Activated CD4-positive, alpha-beta memory T cell treated with anti-CD3 and anti-CD28 coated beads for 36 hours (primary cell): ENCODE measurements around the gene TMEM164. TPM values are rescaled to one million over a fixed set of nuclear protein-coding genes. Genes with fewer than 3 reads are reported as not detected.

Experiments used
- CTCF ChIA-PET: fragments of 350-600 bp; sonication (Branson Sonifier 250); formaldehyde crosslinking; loops from one replicate; lab custom pipeline; 2021; ENCODE audit warnings: antibody characterized with exemption, inconsistent platforms; lab: Charles Lee
- POLR2A ChIA-PET: fragments of 350-600 bp; sonication (Branson Sonifier 250); formaldehyde crosslinking; loops from one replicate; lab custom pipeline; 2021; ENCODE audit warnings: antibody characterized with exemption; lab: Charles Lee
- DNase-seq: peaks from one replicate; pipeline ENCODE4 v3.0.0-alpha.2; 2020
- H3K27ac Mint-ChIP-seq: one replicate; pipeline ENCODE4 v1.8.0; 2021; ENCODE audit warnings: mixed read lengths
- H3K27me3 Mint-ChIP-seq: one replicate; pipeline ENCODE4 v1.8.0; 2021; ENCODE audit warnings: mixed read lengths
- H3K36me3 Mint-ChIP-seq: one replicate; pipeline ENCODE4 v1.8.0; 2021; ENCODE audit warnings: mixed read lengths
- H3K4me1 Mint-ChIP-seq: one replicate; pipeline ENCODE4 v1.8.0; 2021; ENCODE audit warnings: low read depth, mixed read lengths
- H3K4me3 Mint-ChIP-seq: one replicate; pipeline ENCODE4 v1.8.0; 2021; ENCODE audit warnings: mild to moderate bottlenecking, mixed read lengths
- H3K9me3 Mint-ChIP-seq: one replicate; pipeline ENCODE4 v1.8.0; 2021; ENCODE audit warnings: mixed read lengths
- intact Hi-C: fragments of 100-400 bp; cut with micrococcal nuclease; formaldehyde crosslinking; loops from one replicate; pipeline ENCODE4 v1.15.1; 2023
- total RNA-seq, 2 experiments: library from RNA; stranded (reverse); gene quantifications; one replicate each; pipeline ENCODE4 v1.2.3, GENCODE V29; 2021

The TMEM164 gene
- total RNA-seq, 2 experiments from 2014 or later, result 10.1 to 13.2 TPM

DNA sequence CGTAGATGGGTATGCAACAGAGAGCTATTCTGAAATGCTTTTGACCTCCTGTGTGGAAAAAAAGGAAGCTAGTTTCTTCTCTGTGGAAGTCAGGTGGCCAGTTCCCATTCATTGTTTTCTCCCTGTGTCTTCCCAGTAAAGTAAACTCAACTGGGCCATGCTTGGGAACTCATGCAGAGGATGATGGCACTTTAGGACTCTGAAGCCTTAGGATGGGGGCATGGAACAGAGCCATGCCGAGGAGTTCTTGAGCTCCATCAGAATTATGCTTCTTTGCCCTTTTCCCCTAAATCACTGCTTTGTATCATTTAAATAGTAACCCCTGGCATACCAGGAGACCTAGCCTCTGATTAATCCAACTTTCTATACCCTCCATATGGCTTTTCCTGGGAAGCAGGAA is 3.2 kb downstream of the TMEM164 start:
- intact Hi-C loops, result loop anchor here (10.0 kb wide), 1 partner anchor 271 kb away; the partner anchor contains the start of gene ACSL4
- no peaks in the 10 kb centered on the region for H3K9me3 Mint-ChIP-seq
- no peak for DNase-seq
- peaks cover 34% of the 10 kb centered on the region for H3K4me1 Mint-ChIP-seq
- no peak overlapping the region for H3K4me3 Mint-ChIP-seq
- H3K27me3 Mint-ChIP-seq, result no peaks in the 10 kb centered on the region
- CTCF ChIA-PET, result interaction anchor here (1.5 kb wide), 1 partner anchor 140 kb away, joined by 5 read pairs; no protein-coding TSS in a partner anchor
- POLR2A ChIA-PET, result no interaction called here
- peaks cover 1% of the 10 kb centered on the region for H3K36me3 Mint-ChIP-seq
- H3K27ac Mint-ChIP-seq, result no peak overlapping the region

DNA sequence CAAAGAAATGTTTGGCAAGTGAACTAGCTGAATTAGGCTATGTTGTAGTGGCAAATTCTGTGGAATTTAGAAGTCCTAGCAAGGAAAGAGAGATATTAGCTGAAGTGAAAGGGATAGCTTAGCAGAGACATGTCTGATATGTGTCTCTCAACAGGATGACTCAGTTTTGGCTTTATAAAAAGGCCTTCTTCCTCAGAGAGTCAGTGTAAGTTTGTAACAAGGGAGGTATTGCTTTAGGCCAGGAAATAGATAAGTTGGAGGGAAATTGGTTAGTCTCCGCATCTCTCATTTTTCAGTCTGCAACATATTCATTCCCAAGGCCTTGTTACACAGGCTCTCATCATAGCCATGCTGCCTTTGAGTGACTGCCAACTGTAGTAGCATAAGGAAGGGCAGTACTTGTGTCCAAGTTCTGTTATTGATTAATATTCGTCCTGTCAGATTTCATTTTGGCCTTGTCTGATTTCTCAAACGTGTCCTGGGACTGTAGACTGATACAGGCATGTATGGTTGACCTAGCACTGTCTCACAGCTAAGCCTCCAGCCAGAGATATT is 4.0 kb downstream of the TMEM164 start:
- ChIA-PET POLR2A (no interaction called here), CTCF (interaction anchor here (1.5 kb wide), 1 partner anchor 140 kb away, joined by 5 read pairs; no protein-coding TSS in a partner anchor)
- Mint-ChIP-seq H3K27ac (no peak overlapping the region), H3K27me3 (no peaks in the 10 kb centered on the region), H3K4me1 (peaks cover 31% of the 10 kb centered on the region), H3K4me3 (no peak overlapping the region), H3K36me3 (peaks cover 1% of the 10 kb centered on the region), H3K9me3 (no peaks in the 10 kb centered on the region)
- intact Hi-C loops, result loop anchor here (10.0 kb wide), 1 partner anchor 272 kb away; the partner anchor contains the start of gene ACSL4
- no peak for DNase-seq

DNA sequence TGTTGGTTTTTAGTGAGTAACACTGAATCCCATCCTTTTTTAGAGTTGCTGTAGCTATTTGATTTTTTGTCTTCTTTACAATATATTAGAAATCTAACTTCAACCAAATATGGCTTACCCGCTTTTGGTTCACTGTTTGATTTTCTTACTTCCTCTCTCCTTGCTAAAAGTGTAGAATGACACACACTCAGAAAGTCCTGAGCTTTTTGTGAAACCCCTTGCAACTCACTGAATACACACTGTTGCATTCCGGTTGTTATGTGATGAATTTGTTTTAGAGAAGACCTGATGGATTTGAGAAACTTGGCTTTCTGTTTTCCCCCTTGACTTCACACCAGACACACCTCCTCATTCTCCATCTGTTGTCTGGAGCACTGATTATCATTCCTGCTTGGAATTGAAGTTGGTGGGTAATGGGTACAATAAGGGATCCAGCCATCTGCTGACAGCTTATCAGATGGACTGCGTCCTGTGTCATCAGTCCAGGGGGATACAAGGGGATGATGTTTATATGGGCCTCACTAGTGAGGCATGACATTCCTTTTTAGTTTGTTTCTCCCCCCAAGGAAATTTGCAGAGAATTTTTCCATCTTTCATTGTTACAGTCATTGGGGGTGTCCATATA is 5.2 kb downstream of the TMEM164 start:
- H3K36me3 Mint-ChIP-seq, result peaks cover 3% of the 10 kb centered on the region
- no peaks in the 10 kb centered on the region for H3K9me3 Mint-ChIP-seq
- H3K27ac Mint-ChIP-seq, result no peak overlapping the region
- CTCF ChIA-PET, result interaction anchor here (0.9 kb wide), 1 partner anchor 18 kb away, joined by 3 read pairs; no protein-coding TSS in a partner anchor
- DNase-seq, result no peak
- intact Hi-C loops, result loop anchor here (10.0 kb wide), 1 partner anchor 273 kb away; the partner anchor contains the start of gene ACSL4
- POLR2A ChIA-PET, result no interaction called here
- peaks cover 30% of the 10 kb centered on the region for H3K4me1 Mint-ChIP-seq
- no peak overlapping the region for H3K4me3 Mint-ChIP-seq
- no peaks in the 10 kb centered on the region for H3K27me3 Mint-ChIP-seq

DNA sequence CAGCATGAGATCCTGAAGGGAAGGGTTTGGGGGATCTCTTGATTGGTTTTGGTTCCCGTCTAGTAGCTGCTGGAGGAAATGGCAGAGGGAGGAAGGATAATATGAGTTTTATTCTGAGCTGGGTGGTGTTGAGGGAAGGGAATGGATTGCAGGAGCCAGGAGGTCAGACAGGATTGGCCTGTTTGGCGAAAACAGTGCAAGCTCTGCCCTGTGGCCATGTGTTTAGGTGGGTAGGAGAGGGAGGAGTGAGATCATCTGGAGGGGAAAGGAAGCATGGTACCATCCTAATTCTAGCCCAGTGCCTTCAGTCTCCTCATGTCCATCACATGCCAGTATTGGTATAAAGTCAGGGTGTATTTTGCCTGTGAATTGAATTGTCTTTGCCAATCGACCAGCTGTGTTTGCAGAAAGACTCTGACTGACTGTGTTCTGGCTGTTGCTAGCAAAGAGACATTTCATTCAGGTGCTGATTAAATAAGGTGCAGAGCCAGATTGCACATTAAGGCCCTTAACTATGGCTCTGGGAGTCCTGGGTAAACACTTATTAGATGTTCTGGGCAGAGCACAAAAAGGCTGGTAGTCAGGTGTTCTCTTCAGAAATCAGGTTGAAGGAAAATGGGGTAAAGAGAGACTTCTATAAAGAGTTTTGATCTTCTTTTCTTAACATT is 10.0 kb downstream of the TMEM164 start:
- CTCF ChIA-PET, result no interaction called here
- H3K27me3 Mint-ChIP-seq, result no peaks in the 10 kb centered on the region

DNA sequence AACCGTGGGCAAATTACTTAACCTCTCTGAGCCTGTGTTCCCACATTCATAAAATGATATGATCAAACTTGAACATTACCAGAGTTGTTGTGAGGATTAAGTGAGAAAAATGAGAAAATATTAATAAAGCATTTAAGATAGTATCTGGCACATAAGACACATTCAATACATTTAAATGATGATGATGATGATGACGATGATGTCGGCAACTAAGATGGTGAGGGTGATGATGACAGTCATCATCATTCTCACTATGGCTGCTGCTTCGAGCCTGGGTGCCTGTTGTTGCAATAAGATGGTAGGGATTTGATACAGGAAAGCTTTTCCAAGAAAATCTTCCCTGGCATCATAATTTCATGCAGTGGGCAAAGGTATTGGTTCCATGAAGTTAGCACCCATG is 11.1 kb downstream of the TMEM164 start:
- Mint-ChIP-seq H3K27ac (no peak overlapping the region), H3K27me3 (no peaks in the 10 kb centered on the region), H3K9me3 (no peaks in the 10 kb centered on the region), H3K4me1 (peaks cover 3% of the 10 kb centered on the region), H3K36me3 (peaks cover 6% of the 10 kb centered on the region), H3K4me3 (no peak overlapping the region)
- POLR2A ChIA-PET, result no interaction called here
- CTCF ChIA-PET, result no interaction called here
- intact Hi-C loops, result no loop called here
- DNase-seq, result no peak

More for the DNA sequence above, 10.0 kb downstream of the TMEM164 start:
- no peak for DNase-seq
- intact Hi-C loops, result no loop called here
- POLR2A ChIA-PET, result no interaction called here
- H3K4me3 Mint-ChIP-seq, result no peak overlapping the region
- peaks cover 6% of the 10 kb centered on the region for H3K36me3 Mint-ChIP-seq
- no peaks in the 10 kb centered on the region for H3K9me3 Mint-ChIP-seq
- H3K4me1 Mint-ChIP-seq, result peaks cover 3% of the 10 kb centered on the region
- no peak overlapping the region for H3K27ac Mint-ChIP-seq

DNA sequence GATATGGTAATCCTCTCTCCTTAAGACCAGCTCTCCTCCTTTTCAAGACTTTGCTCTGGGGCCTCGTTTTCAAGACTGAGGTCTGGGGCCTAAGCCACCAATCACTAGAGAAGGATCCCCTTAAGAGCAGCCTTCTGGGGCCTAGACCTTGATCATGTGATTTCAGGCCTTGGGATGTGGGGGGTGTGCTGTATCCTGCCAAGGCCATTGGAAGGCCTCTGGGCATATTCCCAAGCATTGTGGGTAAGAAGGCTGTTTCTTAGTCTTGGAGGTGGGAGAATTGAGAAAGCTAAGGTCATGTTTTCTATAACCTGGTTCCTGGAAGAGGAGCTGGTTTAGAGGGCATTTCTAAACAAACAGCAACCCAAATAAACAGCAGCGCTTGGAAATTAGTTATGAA is 12.1 kb downstream of the TMEM164 start:
- intact Hi-C loops, result no loop called here
- DNase-seq, result no peak
- CTCF ChIA-PET, result no interaction called here
- no peaks in the 10 kb centered on the region for H3K27me3 Mint-ChIP-seq
- peaks cover 3% of the 10 kb centered on the region for H3K4me1 Mint-ChIP-seq
- H3K9me3 Mint-ChIP-seq, result no peaks in the 10 kb centered on the region
- POLR2A ChIA-PET, result no interaction called here
- no peak overlapping the region for H3K27ac Mint-ChIP-seq
- peaks cover 6% of the 10 kb centered on the region for H3K36me3 Mint-ChIP-seq
- H3K4me3 Mint-ChIP-seq, result no peak overlapping the region

DNA sequence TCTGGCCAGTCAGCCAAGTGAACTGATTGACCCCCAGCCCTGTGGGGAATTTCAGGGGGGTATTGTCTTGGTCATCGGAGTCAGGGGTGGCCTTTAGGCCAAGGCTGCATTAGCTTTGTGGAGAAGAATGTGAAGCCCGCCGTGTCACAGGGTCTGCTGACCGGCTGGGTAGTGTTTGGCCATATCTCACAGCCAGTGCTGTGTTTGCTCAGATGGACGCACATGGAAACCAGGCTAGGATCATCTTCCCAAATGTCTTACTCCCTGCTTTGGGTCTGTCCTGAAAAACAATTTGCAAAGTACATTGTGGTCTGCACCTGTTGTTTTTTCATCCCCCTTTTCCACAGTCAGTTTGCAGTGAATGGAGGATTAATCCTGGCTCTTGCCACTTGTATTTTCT is 13.0 kb downstream of the TMEM164 start:
- no peak overlapping the region for H3K4me3 Mint-ChIP-seq
- H3K27me3 Mint-ChIP-seq, result no peaks in the 10 kb centered on the region
- peaks cover 3% of the 10 kb centered on the region for H3K4me1 Mint-ChIP-seq
- CTCF ChIA-PET, result no interaction called here
- intact Hi-C loops, result no loop called here
- no peaks in the 10 kb centered on the region for H3K9me3 Mint-ChIP-seq
- POLR2A ChIA-PET, result no interaction called here
- no peak for DNase-seq
- no peak overlapping the region for H3K27ac Mint-ChIP-seq
- peaks cover 5% of the 10 kb centered on the region for H3K36me3 Mint-ChIP-seq

DNA sequence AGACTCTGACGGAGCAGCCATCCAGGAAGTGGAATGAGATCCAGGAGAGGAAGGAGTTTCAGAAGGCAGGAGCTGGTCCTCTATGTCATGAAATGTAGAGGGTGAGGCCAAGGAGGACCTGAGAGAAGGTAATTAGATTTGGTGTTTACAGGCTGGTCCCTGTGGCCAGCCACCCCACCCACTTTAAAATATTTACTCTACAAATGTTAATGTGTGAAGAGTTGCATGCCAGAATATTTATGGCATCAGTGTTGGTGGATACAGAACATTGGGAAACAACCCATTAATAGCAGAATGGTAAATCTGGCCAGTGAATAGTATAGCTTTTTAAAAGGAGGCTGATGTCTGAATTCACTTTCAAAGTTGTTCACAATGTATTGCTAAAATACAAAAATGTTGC is 17.6 kb downstream of the TMEM164 start:
- POLR2A ChIA-PET, result no interaction called here
- Mint-ChIP-seq H3K27me3 (no peaks in the 10 kb centered on the region), H3K9me3 (no peaks in the 10 kb centered on the region), H3K4me3 (no peak overlapping the region), H3K36me3 (peaks cover 3% of the 10 kb centered on the region), H3K4me1 (peaks cover under 1% of the 10 kb centered on the region), H3K27ac (no peak overlapping the region)
- CTCF ChIA-PET, result no interaction called here
- DNase-seq, result no peak
- intact Hi-C loops, result no loop called here

DNA sequence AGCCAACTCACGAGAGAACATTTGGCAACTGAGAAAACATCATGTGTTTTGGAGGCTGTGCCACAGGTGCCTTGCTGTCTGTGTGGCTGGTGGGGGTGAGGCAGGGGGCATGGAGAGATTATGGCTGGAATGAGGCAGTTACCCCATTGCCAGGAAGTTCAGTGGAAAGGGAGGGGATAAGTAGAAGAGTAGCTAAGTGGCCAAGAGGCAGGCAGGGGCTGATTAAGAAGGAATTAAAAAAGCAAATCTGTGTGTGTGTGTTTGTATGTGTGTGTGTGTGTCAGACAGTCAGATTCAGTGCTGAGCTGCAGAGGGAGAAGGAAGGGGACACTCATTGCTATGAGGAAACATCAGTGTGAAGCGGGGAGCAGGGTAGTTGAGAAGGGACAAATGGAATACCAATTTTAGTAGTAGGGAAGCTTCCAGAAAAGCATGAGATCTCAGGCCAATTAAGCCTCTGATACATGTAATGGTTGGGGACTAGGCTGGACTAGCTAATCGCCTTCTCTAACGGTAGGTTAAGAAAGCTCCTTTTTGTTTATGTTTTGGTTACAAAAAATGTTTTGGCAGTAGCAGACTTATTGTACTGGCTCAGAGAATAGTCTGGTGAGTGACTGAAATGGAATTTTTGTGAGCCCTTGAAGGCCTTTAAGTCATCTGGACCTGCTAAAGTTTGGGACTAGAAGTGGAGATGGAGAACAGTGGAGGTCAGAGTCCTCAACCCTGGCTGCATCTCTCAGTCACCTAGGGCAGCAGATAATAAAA is 18.5 kb downstream of the TMEM164 start:
- ChIA-PET CTCF (no interaction called here), POLR2A (no interaction called here)
- H3K27me3 Mint-ChIP-seq, result no peaks in the 10 kb centered on the region
- peaks cover 3% of the 10 kb centered on the region for H3K36me3 Mint-ChIP-seq
- H3K4me1 Mint-ChIP-seq, result peaks cover 7% of the 10 kb centered on the region
- DNase-seq, result no peak
- intact Hi-C loops, result no loop called here
- no peaks in the 10 kb centered on the region for H3K9me3 Mint-ChIP-seq
- H3K27ac Mint-ChIP-seq, result no peak overlapping the region
- no peak overlapping the region for H3K4me3 Mint-ChIP-seq

DNA sequence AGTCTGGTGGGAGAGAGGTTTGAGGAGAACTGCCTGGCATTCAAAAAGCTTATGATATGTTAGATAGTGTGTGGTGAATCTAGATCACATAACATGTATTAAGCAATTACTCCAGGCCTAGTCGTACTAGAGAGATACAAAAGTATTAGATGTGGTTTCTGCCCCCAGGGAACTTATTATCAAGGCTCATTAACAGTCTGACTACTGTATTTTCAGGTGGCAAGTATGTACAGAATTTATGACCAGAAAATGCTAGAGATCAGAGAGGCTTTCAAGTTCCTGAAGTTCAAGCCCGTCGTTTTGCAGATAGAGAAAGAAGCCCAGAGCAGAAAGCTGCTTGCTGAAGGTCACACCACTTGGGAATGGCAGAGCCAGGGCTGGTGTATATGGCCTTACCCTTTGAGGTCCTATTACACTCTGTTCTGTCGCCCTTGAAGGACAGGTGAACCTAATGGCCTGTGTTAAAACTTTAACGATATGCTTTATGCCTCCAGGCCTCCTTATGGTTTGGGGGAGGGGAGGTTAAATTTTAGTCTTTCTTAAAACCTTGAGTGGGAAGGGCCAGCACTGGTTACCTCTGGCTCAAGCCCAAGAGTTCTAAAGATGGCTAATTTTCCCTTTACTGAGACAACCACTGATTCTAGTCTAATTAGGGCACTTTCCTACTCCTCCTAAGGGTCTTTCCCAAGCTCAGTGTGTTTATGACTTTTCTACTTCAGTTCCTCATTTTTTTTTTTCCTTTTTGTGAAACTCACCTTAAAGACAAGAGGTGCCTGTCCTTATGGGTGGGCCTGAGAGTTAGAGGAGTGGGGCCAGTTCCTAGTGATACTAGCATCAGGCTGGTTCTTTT is 19.9 kb downstream of the TMEM164 start:
- intact Hi-C loops, result no loop called here
- no peaks in the 10 kb centered on the region for H3K27me3 Mint-ChIP-seq
- ChIA-PET POLR2A (no interaction called here), CTCF (no interaction called here)
- peaks cover 3% of the 10 kb centered on the region for H3K36me3 Mint-ChIP-seq
- H3K9me3 Mint-ChIP-seq, result no peaks in the 10 kb centered on the region
- H3K27ac Mint-ChIP-seq, result no peak overlapping the region
- peaks cover 9% of the 10 kb centered on the region for H3K4me1 Mint-ChIP-seq
- H3K4me3 Mint-ChIP-seq, result no peak overlapping the region
- no peak for DNase-seq

DNA sequence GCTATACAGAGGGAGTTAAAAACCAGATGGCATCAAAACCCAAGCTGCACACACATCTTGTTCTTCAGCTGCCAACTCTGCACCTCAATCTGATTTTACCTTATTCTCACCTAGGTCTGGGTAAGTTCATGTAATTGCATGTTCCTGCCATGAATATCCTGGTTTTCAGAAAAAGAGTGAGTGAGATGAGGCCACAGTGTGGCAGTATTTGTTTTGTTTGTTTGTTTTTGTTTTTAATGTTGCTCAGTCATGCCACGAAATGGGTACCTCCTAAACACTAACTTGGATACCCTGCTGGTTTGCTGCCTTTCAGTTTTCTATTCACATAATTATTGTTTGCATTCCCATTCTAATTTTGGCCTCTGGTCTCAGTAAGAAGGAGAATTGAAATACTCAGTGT is 22.5 kb downstream of the TMEM164 start:
- intact Hi-C loops, result no loop called here
- peaks cover 17% of the 10 kb centered on the region for H3K4me1 Mint-ChIP-seq
- H3K9me3 Mint-ChIP-seq, result no peaks in the 10 kb centered on the region
- no peak overlapping the region for H3K4me3 Mint-ChIP-seq
- POLR2A ChIA-PET, result no interaction called here
- peaks cover 2% of the 10 kb centered on the region for H3K36me3 Mint-ChIP-seq
- DNase-seq, result no peak
- H3K27ac Mint-ChIP-seq, result no peak overlapping the region
- H3K27me3 Mint-ChIP-seq, result no peaks in the 10 kb centered on the region
- CTCF ChIA-PET, result interaction anchor here (1.2 kb wide), 1 partner anchor 17 kb away, joined by 3 read pairs; no protein-coding TSS in a partner anchor
